ENCODE results near the gene NOTO.

- TF ChIP-seq GATA2 (IDR thresholded peaks at IDR 0.05; ENCODE audit: low read depth, low read length) (no peak), GATA3 (IDR thresholded peaks at IDR 0.05; ENCODE audit: low read depth, low read length) (no peak)
These were observed 31.8 kb downstream of the NOTO start, which contains the start of gene CCT7 for GRCh38 chr2:73233932-73234832.

All from SH-SY5Y (cell line).